GM21529 (cell line): ENCODE results near the gene HSF4.

Experiments
- ATAC-seq: cut with Tn5 transposase; IDR thresholded peaks from one replicate; pipeline ENCODE4 v1.9.1; 2021; ENCODE audit not compliant: unreplicated experiment

The HSF4 gene

DNA sequence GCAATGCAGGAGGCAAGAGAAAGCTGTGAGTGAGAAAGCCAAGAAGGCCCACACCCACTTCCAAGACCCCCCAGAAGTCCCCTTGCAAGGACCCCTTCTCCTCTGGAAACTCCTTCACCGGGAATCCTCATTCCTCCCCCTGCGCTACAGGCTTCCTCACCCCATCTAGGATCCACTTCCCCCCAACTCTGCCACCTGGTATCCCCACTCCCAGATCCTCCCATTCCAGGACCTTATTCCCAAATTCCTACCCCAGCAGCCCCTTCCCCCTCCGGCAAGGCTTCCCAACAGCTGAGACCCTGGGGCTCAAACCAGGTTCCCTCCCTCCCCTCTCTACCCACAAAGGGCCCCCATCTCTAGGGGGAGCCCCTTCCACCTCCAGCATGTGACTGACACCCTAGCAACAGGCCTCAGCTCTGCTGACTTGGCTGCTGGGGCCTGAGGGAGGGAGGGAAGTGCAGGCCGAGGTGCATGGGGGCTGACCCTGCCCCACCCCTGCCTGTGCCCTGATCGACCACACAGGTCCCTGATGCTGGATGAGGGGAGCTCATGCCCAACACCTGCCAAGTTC, 2.1 kb downstream of the HSF4 start:
- no peak for ATAC-seq

DNA sequence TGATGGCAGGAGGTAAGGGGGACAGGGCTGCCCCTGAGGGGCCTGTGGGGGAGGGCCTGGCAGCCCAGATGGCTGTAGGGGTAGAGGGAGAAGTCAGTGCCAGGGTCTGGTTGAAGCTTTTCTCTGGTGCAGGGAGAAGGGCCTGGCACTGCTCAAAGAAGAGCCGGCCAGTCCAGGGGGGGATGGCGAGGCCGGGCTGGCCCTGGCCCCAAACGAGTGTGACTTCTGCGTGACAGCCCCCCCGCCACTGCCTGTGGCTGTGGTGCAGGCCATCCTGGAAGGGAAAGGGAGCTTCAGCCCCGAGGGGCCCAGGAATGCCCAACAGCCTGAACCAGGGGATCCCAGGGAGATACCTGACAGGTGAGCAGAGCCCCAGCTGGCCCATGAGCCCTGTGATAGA, 3.0 kb downstream of the HSF4 start:
- no peak for ATAC-seq

DNA sequence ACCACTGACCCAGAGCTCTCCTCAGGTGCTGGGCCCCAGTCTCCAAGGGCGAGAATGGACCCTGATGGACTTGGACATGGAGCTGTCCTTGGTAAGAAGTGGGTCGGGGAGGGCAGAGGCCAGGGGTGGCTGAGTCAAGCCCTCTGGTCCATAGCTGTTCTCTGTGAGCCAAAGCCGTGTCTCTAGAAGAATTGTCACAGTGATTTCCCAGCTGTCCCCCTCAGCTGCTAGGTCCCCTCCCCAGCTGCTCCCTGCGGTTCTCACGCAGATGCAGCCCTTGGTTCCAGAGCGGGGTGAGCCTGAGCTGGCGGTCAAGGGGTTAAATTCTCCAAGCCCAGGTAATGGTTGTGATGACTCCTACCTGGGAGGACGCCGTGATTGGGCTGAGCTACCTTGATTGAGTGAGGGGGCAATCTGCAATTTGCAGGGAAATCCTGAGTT, 4.5 kb downstream of the HSF4 start:
- ATAC-seq, result no peak

- no peak for ATAC-seq
These were observed 5.2 kb downstream of the HSF4 start for GRCh38 chr16:67169642-67170167.

- ATAC-seq, result peak; percentile 48
These were observed 5.8 kb downstream of the HSF4 start, which contains the start of gene NOL3 for GRCh38 chr16:67170168-67170948. Gene NOL3 (plus strand): TSS chr16:67170538.

- peak; percentile 7 for ATAC-seq
These were observed 6.6 kb downstream of the HSF4 start for GRCh38 chr16:67170949-67171649.

DNA sequence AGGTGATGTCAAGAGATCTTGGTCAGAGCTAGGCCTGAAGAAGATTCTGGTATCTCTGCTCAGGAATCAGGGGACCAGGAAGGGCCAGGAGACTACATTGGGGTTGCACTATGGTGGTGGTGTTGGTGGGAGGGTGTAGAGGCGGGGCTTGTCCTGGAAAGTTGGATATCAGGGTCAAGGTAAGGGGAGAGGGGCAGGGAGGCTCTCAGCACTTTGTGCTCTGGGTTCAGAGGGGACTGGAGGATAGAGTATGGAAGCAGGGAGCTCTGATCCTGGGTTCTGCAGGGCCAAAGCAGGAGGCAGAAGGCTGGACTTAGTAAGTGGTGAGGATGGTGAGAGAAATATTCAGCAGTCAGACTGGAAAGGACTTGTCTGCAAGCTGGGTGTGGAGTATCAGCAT, 8.8 kb downstream of the HSF4 start:
- ATAC-seq, result no peak

DNA sequence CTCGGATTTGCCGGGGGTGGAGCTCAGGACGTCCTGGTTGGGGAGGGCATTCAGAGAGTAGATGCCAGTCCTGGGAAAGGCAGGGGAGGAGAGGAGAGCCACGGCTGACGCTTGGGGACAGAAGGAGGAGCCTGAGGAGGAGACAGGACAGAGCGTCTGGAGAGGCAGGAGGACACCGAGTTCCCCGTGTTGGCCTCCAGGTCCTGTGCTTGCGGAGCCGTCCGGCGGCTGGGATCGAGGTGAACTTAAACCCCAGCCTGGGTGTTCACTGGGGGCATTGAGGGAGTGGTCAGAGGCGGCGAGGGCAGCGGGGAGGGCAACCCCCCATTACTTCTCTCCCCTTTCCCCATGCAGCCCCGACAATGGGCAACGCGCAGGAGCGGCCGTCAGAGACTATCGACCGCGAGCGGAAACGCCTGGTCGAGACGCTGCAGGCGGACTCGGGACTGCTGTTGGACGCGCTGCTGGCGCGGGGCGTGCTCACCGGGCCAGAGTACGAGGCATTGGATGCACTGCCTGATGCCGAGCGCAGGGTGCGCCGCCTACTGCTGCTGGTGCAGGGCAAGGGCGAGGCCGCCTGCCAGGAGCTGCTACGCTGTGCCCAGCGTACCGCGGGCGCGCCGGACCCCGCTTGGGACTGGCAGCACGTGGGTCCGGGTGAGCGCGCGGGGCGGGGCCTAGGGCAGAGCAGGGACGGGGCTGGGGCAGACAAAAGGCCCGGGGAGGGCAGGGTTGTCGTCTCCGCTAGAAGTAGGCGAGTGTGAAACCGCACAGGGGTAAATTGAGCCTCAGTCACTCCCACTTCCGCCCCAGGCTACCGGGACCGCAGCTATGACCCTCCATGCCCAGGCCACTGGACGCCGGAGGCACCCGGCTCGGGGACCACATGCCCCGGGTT, 9.5 kb downstream of the HSF4 start:
- ATAC-seq, result peak; percentile 39

- no peak for ATAC-seq
These were observed 10.2 kb downstream of the HSF4 start for GRCh38 chr16:67174706-67175231.

DNA sequence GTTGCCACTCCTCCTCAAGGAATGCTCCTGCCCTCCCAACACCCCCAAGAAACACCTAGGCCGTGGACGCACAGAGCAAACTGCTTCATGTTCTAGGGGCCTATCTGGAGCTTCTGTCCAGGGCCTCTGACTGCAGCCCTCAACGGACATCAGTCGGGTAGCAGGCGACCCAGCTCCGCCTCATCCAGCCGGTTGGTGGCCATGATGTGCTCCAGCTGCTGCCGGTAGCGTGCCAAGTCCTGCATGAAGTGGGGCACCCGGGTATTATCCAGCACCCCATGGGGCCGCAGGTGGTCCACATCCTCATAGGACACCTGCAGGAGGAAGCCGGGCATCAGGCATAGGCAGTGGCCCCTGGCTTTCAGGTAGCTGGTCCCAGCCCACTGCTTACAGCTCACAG, 12.1 kb downstream of the HSF4 start:
- no peak for ATAC-seq

GRCh38 chr16:67177743-67178699, 13.5 kb downstream of the HSF4 start:
- no peak for ATAC-seq

- ATAC-seq, result no peak
These were observed 15.0 kb downstream of the HSF4 start for GRCh38 chr16:67179421-67180080.

DNA sequence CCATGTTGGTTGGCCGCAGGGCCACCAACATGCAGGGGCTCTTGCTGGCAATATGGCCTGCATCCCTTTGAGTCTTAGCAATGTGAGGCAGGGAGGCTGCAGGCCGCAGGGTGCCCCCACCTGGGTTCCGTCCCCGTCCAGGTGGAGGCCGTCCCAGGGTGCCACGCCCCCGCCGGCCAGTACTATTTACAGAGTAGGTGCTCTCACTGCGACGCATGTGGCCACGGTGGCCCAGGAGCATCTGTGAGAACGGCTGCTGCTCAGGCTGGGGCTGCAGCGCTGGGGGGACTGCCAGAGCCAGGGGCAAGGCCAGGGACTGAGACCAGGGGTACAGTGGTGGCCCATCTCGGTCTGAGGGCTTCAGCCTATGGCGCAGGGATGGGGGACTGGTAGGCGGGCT, 15.6 kb downstream of the HSF4 start:
- ATAC-seq, result no peak

DNA sequence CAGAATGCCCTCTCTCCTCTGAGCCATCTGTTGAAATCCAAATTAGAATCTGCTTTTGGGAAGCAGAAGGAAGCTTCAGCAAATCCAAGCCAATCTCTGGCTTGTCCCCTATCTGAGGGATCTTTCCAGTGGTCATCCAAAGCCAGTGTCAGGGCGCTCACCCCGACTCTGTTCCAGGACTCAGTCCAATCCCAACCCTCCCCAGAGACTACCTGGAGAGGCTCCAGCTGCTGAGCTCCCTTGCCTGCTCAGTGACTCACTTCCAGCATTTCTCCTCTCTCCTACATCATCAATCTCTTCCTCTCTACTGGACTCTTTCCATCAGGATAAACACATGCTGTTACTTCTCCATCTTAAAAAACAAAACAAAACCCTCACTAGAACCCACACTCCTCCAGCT, 16.8 kb downstream of the HSF4 start:
- ATAC-seq, result no peak

DNA sequence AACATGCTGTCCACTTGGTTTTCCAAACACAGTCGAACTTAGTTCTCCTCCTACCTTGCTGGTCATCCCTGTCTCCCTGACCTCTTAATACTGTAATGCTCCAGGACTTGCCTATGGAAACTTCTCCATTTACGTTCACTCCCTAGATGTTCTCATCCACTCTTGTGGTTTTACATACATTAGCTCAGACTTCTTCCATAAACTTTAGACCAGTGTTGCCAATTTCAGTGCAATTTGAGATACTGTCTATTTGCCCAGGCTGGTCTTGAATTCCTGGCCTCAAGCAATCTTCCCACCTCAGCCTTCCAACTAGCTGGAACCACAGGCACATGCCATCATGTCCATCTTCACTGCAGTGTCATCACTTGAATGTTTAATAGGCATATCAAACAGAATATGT, 17.7 kb downstream of the HSF4 start:
- no peak for ATAC-seq

- ATAC-seq, result no peak
These were observed 18.7 kb downstream of the HSF4 start for GRCh38 chr16:67183284-67183626.

DNA sequence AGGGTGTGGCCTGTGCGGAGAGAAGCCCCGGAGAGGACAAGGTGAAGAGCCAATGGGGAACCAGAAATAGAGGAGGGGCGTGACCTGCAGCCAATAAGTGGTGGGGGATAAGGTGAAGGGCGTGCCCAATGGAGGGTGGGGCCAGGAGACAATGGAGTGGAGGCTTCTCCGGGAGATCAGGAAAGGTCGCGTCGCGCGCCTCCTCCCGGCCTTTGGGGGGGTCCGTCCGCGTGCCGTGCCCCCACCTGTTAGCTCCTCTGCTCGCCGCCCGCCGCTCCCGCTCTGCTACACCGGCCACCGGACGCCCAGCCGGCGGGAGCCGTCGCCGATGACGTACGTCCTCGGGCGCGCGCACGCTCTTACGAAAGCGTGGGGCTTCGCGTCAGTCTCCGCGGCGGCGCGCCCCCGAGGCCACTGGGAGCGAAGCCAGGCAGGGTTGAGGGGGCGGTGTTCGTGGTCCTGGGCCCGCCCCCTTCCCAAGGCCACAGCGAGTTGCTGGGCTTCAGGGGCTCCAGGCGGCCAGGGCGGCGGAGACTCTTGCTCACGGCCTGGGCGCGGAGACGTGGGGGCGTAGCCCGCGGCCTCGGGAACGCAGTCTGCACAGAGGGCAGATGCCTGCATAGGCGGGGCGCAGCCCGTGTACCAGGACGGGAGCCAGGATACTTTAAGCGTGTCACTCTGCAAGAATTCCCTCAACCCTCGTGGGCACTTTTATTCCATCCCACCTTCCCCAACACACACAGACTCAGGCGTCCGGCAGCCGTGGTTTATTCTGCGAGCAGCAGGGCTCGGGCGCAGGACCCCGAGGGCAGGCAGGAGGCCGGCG, 19.3 kb downstream of the HSF4 start, which contains the start of gene MATCAP1:
MATCAP1 (minus strand) TSS at position 337 of the 826 bp plus-strand sequence. CDS start 3,353 bp downstream, outside the sequence.
- ATAC-seq, result peak; percentile 91

DNA sequence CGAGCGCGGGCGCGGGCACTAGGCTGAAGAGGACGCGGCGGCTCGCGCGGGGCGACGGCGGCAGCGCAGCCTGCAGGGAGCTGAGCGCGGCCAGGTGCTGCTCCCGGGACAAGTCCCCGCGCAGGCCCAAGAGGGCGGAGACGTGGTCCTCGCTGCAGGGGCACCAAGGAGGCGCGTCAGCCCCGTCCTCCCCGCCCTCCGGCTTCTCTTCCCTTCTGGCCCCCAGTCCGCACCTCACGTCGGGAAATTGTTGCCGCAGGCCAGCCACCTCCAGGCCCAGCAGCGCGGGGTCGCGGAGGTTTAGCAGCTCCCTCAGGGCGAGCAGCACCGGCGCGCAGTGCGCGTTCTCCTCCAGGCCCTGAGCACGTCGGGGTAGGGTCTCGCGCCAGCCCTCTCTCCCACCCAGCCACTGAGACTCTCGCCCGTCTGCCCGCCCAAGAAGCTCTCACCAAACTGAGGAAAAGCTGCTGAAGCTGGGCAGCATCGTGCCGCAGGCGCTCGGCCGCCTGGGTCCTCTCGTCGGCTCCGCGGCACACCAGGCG, 20.0 kb downstream of the HSF4 start:
- ATAC-seq, result no peak
